ENCODE measurements around the gene ZNF615.
"Not testable (repeated sequence)": the region's sequence is repeated elsewhere in the genome, so short reads cannot be mapped to it uniquely, and the experiment has no call there.

Gene ZNF615

GRCh38 chr19:51983361-51983760, 24.6 kb downstream of the ZNF615 start:
- no peaks in the 10 kb centered on the region for H3K27me3 ChIP-seq (ENCODE audit: control insufficient read depth in 5 of 5, insufficient read depth in 4 of 5, low read length in 5 of 5)
- H3K36me3 ChIP-seq (ENCODE audit: control insufficient read depth in 5 of 5, insufficient read depth in 5 of 5, low read length in 5 of 5), result peaks cover 0 to 31% (median 19%) of the 10 kb centered on the region in 5 donors
- peak overlapping the region in 1 of 5 donors; percentile 2 for H3K4me3 ChIP-seq (ENCODE audit: low read depth in 1 of 5, low read length in 5 of 5)
- H3K4me1 ChIP-seq (ENCODE audit: control insufficient read depth in 5 of 5, insufficient read depth in 5 of 5, low read length in 5 of 5), result peaks cover 0 to 18% (median 18%) of the 10 kb centered on the region in 5 donors
- peaks cover 7 to 69% (median 53%) of the 10 kb centered on the region in 5 donors for H3K9me3 ChIP-seq (ENCODE audit: control insufficient read depth in 5 of 5, low read length in 5 of 5)
- H3K27ac ChIP-seq (ENCODE audit: low read depth, low read length), result no peak overlapping the region
- H3K9ac ChIP-seq (ENCODE audit: low read length in 5 of 5), result no peak overlapping the region

DNA sequence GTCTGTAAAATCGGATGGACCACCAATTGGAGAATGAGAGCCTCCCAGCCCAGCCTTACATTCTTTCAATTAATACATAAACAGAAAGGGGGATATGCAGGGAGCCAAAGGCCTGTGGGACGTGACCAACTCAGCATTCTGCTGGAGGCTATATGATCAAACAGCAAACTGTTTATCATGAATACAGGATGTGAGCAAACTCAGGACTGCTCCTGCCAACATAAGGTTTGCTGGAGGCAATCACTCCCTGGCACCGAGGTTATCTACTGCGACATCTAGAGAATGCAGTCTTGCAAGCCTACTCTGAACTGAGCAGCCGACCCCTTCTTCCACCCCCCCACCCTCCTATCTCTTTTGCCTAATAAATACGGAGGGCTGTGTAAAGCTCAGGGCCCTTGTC, 27.1 kb downstream of the ZNF615 start:
- not testable (repeated sequence) for H3K27ac ChIP-seq (ENCODE audit: low read depth, low read length); H3K27me3 ChIP-seq (ENCODE audit: control insufficient read depth in 5 of 5, insufficient read depth in 4 of 5, low read length in 5 of 5); H3K9ac ChIP-seq (ENCODE audit: low read length in 5 of 5); H3K4me1 ChIP-seq (ENCODE audit: control insufficient read depth in 5 of 5, insufficient read depth in 5 of 5, low read length in 5 of 5)
- Histone ChIP-seq H3K36me3 (ENCODE audit: control insufficient read depth in 5 of 5, insufficient read depth in 5 of 5, low read length in 5 of 5) (peaks cover 0 to 35% (median 19%) of the 10 kb centered on the region in 5 donors), H3K4me3 (ENCODE audit: low read depth in 1 of 5, low read length in 5 of 5) (peak overlapping the region in 3 of 5 donors; percentile 6 to 41 (median 37)), H3K9me3 (ENCODE audit: control insufficient read depth in 5 of 5, low read length in 5 of 5) (peaks cover 15 to 87% (median 76%) of the 10 kb centered on the region in 5 donors)

- Histone ChIP-seq H3K9me3 (ENCODE audit: control insufficient read depth in 5 of 5, low read length in 5 of 5) (peaks cover 15 to 92% (median 82%) of the 10 kb centered on the region in 5 donors), H3K36me3 (ENCODE audit: control insufficient read depth in 5 of 5, insufficient read depth in 5 of 5, low read length in 5 of 5) (peaks cover 0 to 35% (median 21%) of the 10 kb centered on the region in 5 donors), H3K9ac (ENCODE audit: low read length in 5 of 5) (no peak overlapping the region), H3K4me3 (ENCODE audit: low read depth in 1 of 5, low read length in 5 of 5) (peak overlapping the region in 3 of 5 donors; percentile 6 to 41 (median 37)), H3K4me1 (ENCODE audit: control insufficient read depth in 5 of 5, insufficient read depth in 5 of 5, low read length in 5 of 5) (peaks cover 0 to 3% (median 2%) of the 10 kb centered on the region in 5 donors), H3K27me3 (ENCODE audit: control insufficient read depth in 5 of 5, insufficient read depth in 4 of 5, low read length in 5 of 5) (no peaks in the 10 kb centered on the region), H3K27ac (ENCODE audit: low read depth, low read length) (no peak overlapping the region)
These were observed 27.8 kb downstream of the ZNF615 start for GRCh38 chr19:51980116-51980736.

- H3K4me1 ChIP-seq (ENCODE audit: control insufficient read depth in 5 of 5, insufficient read depth in 5 of 5, low read length in 5 of 5), result no peaks in the 10 kb centered on the region
- H3K9ac ChIP-seq (ENCODE audit: low read length in 5 of 5), result no peak overlapping the region
- H3K36me3 ChIP-seq (ENCODE audit: control insufficient read depth in 5 of 5, insufficient read depth in 5 of 5, low read length in 5 of 5), result peaks cover 9 to 44% (median 33%) of the 10 kb centered on the region in 5 donors
- H3K4me3 ChIP-seq (ENCODE audit: low read depth in 1 of 5, low read length in 5 of 5), result peak overlapping the region in 4 of 5 donors; percentile 22 to 62 (median 47)
- H3K27ac ChIP-seq (ENCODE audit: low read depth, low read length), result no peak overlapping the region
- H3K27me3 ChIP-seq (ENCODE audit: control insufficient read depth in 5 of 5, insufficient read depth in 4 of 5, low read length in 5 of 5), result no peaks in the 10 kb centered on the region
- H3K9me3 ChIP-seq (ENCODE audit: control insufficient read depth in 5 of 5, low read length in 5 of 5), result peaks cover 27 to 96% (median 91%) of the 10 kb centered on the region in 5 donors
These were observed 29.1 kb downstream of the ZNF615 start for GRCh38 chr19:51978882-51979281.

DNA sequence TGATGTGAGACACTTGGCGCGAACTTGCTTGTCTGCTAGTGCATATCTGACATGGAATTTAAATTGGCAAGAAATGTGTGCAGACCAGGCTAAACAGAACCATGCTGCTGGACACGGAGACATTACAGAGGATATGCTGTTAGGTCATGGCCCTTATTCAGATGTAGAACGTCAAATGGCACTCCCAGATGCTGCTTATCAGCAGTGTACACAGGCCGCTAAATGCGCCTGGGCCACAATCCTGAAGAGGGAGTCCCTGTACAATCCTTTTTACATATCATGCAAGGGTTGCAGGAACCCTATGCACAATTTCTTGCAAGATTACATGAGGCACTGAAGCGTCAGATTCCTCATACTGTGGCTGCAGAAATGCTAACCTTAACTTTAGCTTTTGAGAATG, 30.7 kb downstream of the ZNF615 start:
- Histone ChIP-seq H3K36me3 (ENCODE audit: control insufficient read depth in 5 of 5, insufficient read depth in 5 of 5, low read length in 5 of 5) (peaks cover 23 to 53% (median 41%) of the 10 kb centered on the region in 5 donors), H3K9ac (ENCODE audit: low read length in 5 of 5) (no peak overlapping the region), H3K27me3 (ENCODE audit: control insufficient read depth in 5 of 5, insufficient read depth in 4 of 5, low read length in 5 of 5) (no peaks in the 10 kb centered on the region), H3K4me1 (ENCODE audit: control insufficient read depth in 5 of 5, insufficient read depth in 5 of 5, low read length in 5 of 5) (no peaks in the 10 kb centered on the region), H3K9me3 (ENCODE audit: control insufficient read depth in 5 of 5, low read length in 5 of 5) (peaks cover 37 to 96% (median 93%) of the 10 kb centered on the region in 5 donors), H3K4me3 (ENCODE audit: low read depth in 1 of 5, low read length in 5 of 5) (peak overlapping the region in 3 of 5 donors; percentile 2 to 62 (median 38)), H3K27ac (ENCODE audit: low read depth, low read length) (no peak overlapping the region)

- no peak overlapping the region for H3K9ac ChIP-seq (ENCODE audit: low read length in 5 of 5)
These were observed 31.2 kb downstream of the ZNF615 start for GRCh38 chr19:51976852-51977251.

GRCh38 chr19:51975787-51976186, 32.2 kb downstream of the ZNF615 start:
- H3K9ac ChIP-seq (ENCODE audit: low read length in 5 of 5); H3K27ac ChIP-seq (ENCODE audit: low read depth, low read length); H3K4me1 ChIP-seq (ENCODE audit: control insufficient read depth in 5 of 5, insufficient read depth in 5 of 5, low read length in 5 of 5); H3K27me3 ChIP-seq (ENCODE audit: control insufficient read depth in 5 of 5, insufficient read depth in 4 of 5, low read length in 5 of 5): not testable (repeated sequence)
- H3K9me3 ChIP-seq (ENCODE audit: control insufficient read depth in 5 of 5, low read length in 5 of 5), result peaks cover 53 to 100% (median 97%) of the 10 kb centered on the region in 5 donors
- peak overlapping the region in 3 of 5 donors; percentile 44 to 53 (median 49) for H3K4me3 ChIP-seq (ENCODE audit: low read depth in 1 of 5, low read length in 5 of 5)
- peaks cover 36 to 60% (median 53%) of the 10 kb centered on the region in 5 donors for H3K36me3 ChIP-seq (ENCODE audit: control insufficient read depth in 5 of 5, insufficient read depth in 5 of 5, low read length in 5 of 5)

More at GRCh38 chr19:51976852-51977251, 31.2 kb downstream of the ZNF615 start:
- Histone ChIP-seq H3K4me3 (ENCODE audit: low read depth in 1 of 5, low read length in 5 of 5) (peak overlapping the region in 3 of 5 donors; percentile 24 to 44 (median 37)), H3K27me3 (ENCODE audit: control insufficient read depth in 5 of 5, insufficient read depth in 4 of 5, low read length in 5 of 5) (no peaks in the 10 kb centered on the region), H3K36me3 (ENCODE audit: control insufficient read depth in 5 of 5, insufficient read depth in 5 of 5, low read length in 5 of 5) (peaks cover 26 to 57% (median 45%) of the 10 kb centered on the region in 5 donors), H3K9me3 (ENCODE audit: control insufficient read depth in 5 of 5, low read length in 5 of 5) (peaks cover 42 to 97% (median 93%) of the 10 kb centered on the region in 5 donors), H3K27ac (ENCODE audit: low read depth, low read length) (no peak overlapping the region), H3K4me1 (ENCODE audit: control insufficient read depth in 5 of 5, insufficient read depth in 5 of 5, low read length in 5 of 5) (no peaks in the 10 kb centered on the region)

GRCh38 chr19:51971624-51972023, 36.4 kb downstream of the ZNF615 start:
- no peaks in the 10 kb centered on the region for H3K4me1 ChIP-seq (ENCODE audit: control insufficient read depth in 5 of 5, insufficient read depth in 5 of 5, low read length in 5 of 5)
- H3K9ac ChIP-seq (ENCODE audit: low read length in 5 of 5), result no peak overlapping the region
- no peak overlapping the region for H3K27ac ChIP-seq (ENCODE audit: low read depth, low read length)
- peaks cover 70 to 99% (median 95%) of the 10 kb centered on the region in 5 donors for H3K9me3 ChIP-seq (ENCODE audit: control insufficient read depth in 5 of 5, low read length in 5 of 5)
- H3K36me3 ChIP-seq (ENCODE audit: control insufficient read depth in 5 of 5, insufficient read depth in 5 of 5, low read length in 5 of 5), result peaks cover 57 to 81% (median 71%) of the 10 kb centered on the region in 5 donors
- peak overlapping the region; percentile 32 to 65 (median 43) for H3K4me3 ChIP-seq (ENCODE audit: low read depth in 1 of 5, low read length in 5 of 5)
- H3K27me3 ChIP-seq (ENCODE audit: control insufficient read depth in 5 of 5, insufficient read depth in 4 of 5, low read length in 5 of 5), result no peaks in the 10 kb centered on the region

- H3K9me3 ChIP-seq (ENCODE audit: control insufficient read depth in 5 of 5, low read length in 5 of 5), result peaks cover 78 to 98% (median 94%) of the 10 kb centered on the region in 5 donors
- no peaks in the 10 kb centered on the region for H3K27me3 ChIP-seq (ENCODE audit: control insufficient read depth in 5 of 5, insufficient read depth in 4 of 5, low read length in 5 of 5)
- H3K27ac ChIP-seq (ENCODE audit: low read depth, low read length), result no peak overlapping the region
- H3K4me1 ChIP-seq (ENCODE audit: control insufficient read depth in 5 of 5, insufficient read depth in 5 of 5, low read length in 5 of 5), result no peaks in the 10 kb centered on the region
- H3K9ac ChIP-seq (ENCODE audit: low read length in 5 of 5), result no peak overlapping the region
- peaks cover 61 to 89% (median 80%) of the 10 kb centered on the region in 5 donors for H3K36me3 ChIP-seq (ENCODE audit: control insufficient read depth in 5 of 5, insufficient read depth in 5 of 5, low read length in 5 of 5)
- peak overlapping the region; percentile 32 to 65 (median 53) for H3K4me3 ChIP-seq (ENCODE audit: low read depth in 1 of 5, low read length in 5 of 5)
These were observed 37.3 kb downstream of the ZNF615 start for GRCh38 chr19:51970718-51971117.

DNA sequence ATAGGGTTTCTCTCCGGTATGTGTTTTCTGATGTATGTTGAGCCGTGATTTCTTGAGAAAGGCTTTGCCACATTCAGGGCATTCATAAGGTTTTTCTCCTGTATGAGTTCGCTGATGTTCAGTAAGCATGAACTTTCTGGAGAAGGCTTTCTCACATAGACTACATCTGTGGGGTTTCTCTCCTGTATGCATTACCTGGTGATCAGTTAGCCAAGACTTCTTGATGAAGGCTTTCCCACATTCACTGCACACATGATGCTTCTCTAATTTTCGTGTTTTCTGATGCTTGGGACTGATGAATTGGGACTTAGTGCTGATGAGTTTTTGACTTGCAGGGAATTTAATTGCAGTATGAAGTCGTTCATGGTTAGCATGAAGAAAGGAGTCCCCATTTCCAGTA, 42.4 kb downstream of the ZNF615 start:
- H3K36me3 ChIP-seq (ENCODE audit: control insufficient read depth in 5 of 5, insufficient read depth in 5 of 5, low read length in 5 of 5), result peaks cover 50 to 60% (median 54%) of the 10 kb centered on the region in 5 donors
- no peak overlapping the region for H3K9ac ChIP-seq (ENCODE audit: low read length in 5 of 5)
- peaks cover 78 to 98% (median 94%) of the 10 kb centered on the region in 5 donors for H3K9me3 ChIP-seq (ENCODE audit: control insufficient read depth in 5 of 5, low read length in 5 of 5)
- H3K27ac ChIP-seq (ENCODE audit: low read depth, low read length), result no peak overlapping the region
- H3K27me3 ChIP-seq (ENCODE audit: control insufficient read depth in 5 of 5, insufficient read depth in 4 of 5, low read length in 5 of 5), result no peaks in the 10 kb centered on the region
- H3K4me1 ChIP-seq (ENCODE audit: control insufficient read depth in 5 of 5, insufficient read depth in 5 of 5, low read length in 5 of 5), result no peaks in the 10 kb centered on the region
- H3K4me3 ChIP-seq (ENCODE audit: low read depth in 1 of 5, low read length in 5 of 5), result peak overlapping the region; percentile 39 to 67 (median 45)

Measured in subcutaneous abdominal adipose tissue (tissue), 5 donors.